Smooth muscle cell (in vitro differentiated cells): ENCODE data around the gene AFAP1. TPM values are rescaled to one million over a fixed set of nuclear protein-coding genes. Genes with fewer than 3 reads are reported as not detected.

Experiments used
- DNase-seq: peaks from one replicate; lab custom pipeline; 2025; ENCODE audit not compliant: unreplicated experiment; lab: John Stamatoyannopoulos, UW
- H2AFZ ChIP-seq: fragments of 200-600 bp; sonication (generic); 2 replicates; pipeline ENCODE4 v1.6.0; 2016; ENCODE audit warnings: antibody characterized with exemption, low read depth, mild to moderate bottlenecking
- H3F3A ChIP-seq: fragments of 200-600 bp; sonication (generic); 2 replicates; pipeline ENCODE4 v1.6.0; 2017; ENCODE audit warnings: antibody characterized with exemption, low read depth
- H3K27ac ChIP-seq: fragments of 200-600 bp; sonication (generic); 2 replicates; pipeline ENCODE4 v1.5.1; 2016; ENCODE audit warnings: low read depth, mild to moderate bottlenecking
- H3K27me3 ChIP-seq: fragments of 200-600 bp; sonication (generic); 2 replicates; pipeline ENCODE4 v1.6.1; 2016; ENCODE audit warnings: low read depth, mild to moderate bottlenecking
- H3K36me3 ChIP-seq: fragments of 200-600 bp; sonication (generic); 2 replicates; pipeline ENCODE4 v1.5.1; 2016; ENCODE audit warnings: low read depth
- H3K4me1 ChIP-seq: fragments of 200-600 bp; sonication (generic); 2 replicates; pipeline ENCODE4 v1.5.1; 2016; ENCODE audit warnings: low read depth
- H3K4me2 ChIP-seq: fragments of 200-600 bp; sonication (generic); 2 replicates; pipeline ENCODE4 v1.6.0; 2016; ENCODE audit warnings: mild to moderate bottlenecking
- H3K4me3 ChIP-seq: fragments of 200-600 bp; sonication (generic); 2 replicates; pipeline ENCODE4 v1.5.1; 2016; ENCODE audit warnings: mild to moderate bottlenecking
- H3K79me2 ChIP-seq: fragments of 200-600 bp; sonication (generic); 2 replicates; pipeline ENCODE4 v1.6.0; 2016; ENCODE audit warnings: low read depth, mild to moderate bottlenecking
- H3K9ac ChIP-seq: fragments of 200-600 bp; sonication (generic); 2 replicates; pipeline ENCODE4 v1.6.0; 2016; ENCODE audit warnings: low read depth
- H3K9me3 ChIP-seq: fragments of 200-600 bp; sonication (generic); replicated peaks from 2 replicates; pipeline ENCODE4 v1.5.1; 2016; ENCODE audit warnings: low read depth
- H4K20me1 ChIP-seq: fragments of 200-600 bp; sonication (generic); 2 replicates; pipeline ENCODE4 v1.6.0; 2016; ENCODE audit warnings: low read depth
- WGBS: methylation state at CpG from one replicate; pipeline ENCODE4 v1.1.7; 2016; ENCODE audit warnings: low lambda C conversion rate; 5-methylcytosine and 5-hydroxymethylcytosine counted together
- polyA plus RNA-seq: library from polyadenylated mRNA; unstranded; fragments of >200 nt; fragmentation: Nextera tagmentation; extraction: Ambion mirVana; gene quantifications from 2 replicates; pipeline ENCODE4 v1.2.1, GENCODE V29; 2016
- total RNA-seq: library from RNA; depleted of rRNA; stranded (reverse); fragments of >200 nt; gene quantifications from 2 replicates; pipeline ENCODE4 v1.2.3, GENCODE V29; 2014
- TF ChIP-seq, protein P1 (sequence below): fragments of 200-600 bp; sonication (generic); IDR thresholded peaks from 2 replicates; pipeline ENCODE4 v1.5.1; 2017; ENCODE audit warnings: borderline replicate concordance, mild to moderate bottlenecking, antibody characterized with exemption; ENCODE audit not compliant: insufficient read depth, poor library complexity, severe bottlenecking

Gene AFAP1
- total and polyA plus RNA-seq, 2 experiments from 2014 or later, result 12.6 to 24.8 TPM

DNA sequence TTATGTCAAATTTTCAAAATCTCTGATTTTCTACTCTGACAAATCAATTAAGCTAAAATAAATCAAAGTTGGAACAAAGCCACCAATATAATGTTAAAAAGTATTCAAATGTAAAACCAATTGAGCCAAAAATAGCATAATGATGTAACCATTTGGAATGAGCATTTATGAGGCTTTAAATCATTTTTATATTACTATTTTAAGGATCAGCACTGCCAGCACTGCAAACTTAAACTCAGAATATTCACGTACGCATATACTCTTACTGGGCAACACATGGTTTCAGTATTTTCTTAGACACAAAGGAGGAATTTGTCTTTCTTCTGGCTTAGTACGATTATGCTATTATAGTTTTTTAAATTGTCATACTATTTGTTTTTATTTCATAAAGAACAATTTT lies 52.2 kb downstream of the AFAP1 start:
- no peak overlapping the region for H3K4me2 ChIP-seq
- peaks cover 55% of the 10 kb centered on the region for H4K20me1 ChIP-seq
- 97% methylated on average over 3 of the region's 3 CpGs for WGBS
- no peaks in the 10 kb centered on the region for H3K27me3 ChIP-seq
- H3K4me3 ChIP-seq, result no peak overlapping the region
- no peaks in the 10 kb centered on the region for H3K36me3 ChIP-seq
- H3K79me2 ChIP-seq, result peaks cover 97% of the 10 kb centered on the region
- TF ChIP-seq, protein P1, sequence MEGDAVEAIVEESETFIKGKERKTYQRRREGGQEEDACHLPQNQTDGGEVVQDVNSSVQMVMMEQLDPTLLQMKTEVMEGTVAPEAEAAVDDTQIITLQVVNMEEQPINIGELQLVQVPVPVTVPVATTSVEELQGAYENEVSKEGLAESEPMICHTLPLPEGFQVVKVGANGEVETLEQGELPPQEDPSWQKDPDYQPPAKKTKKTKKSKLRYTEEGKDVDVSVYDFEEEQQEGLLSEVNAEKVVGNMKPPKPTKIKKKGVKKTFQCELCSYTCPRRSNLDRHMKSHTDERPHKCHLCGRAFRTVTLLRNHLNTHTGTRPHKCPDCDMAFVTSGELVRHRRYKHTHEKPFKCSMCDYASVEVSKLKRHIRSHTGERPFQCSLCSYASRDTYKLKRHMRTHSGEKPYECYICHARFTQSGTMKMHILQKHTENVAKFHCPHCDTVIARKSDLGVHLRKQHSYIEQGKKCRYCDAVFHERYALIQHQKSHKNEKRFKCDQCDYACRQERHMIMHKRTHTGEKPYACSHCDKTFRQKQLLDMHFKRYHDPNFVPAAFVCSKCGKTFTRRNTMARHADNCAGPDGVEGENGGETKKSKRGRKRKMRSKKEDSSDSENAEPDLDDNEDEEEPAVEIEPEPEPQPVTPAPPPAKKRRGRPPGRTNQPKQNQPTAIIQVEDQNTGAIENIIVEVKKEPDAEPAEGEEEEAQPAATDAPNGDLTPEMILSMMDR, result no peak
- no peaks in the 10 kb centered on the region for H3K4me1 ChIP-seq
- no peak overlapping the region for H2AFZ ChIP-seq
- H3F3A ChIP-seq, result peaks cover 4% of the 10 kb centered on the region
- peaks cover 4% of the 10 kb centered on the region for H3K9me3 ChIP-seq
- no peak overlapping the region for H3K27ac ChIP-seq
- DNase-seq, result no peak
- no peak overlapping the region for H3K9ac ChIP-seq

DNA sequence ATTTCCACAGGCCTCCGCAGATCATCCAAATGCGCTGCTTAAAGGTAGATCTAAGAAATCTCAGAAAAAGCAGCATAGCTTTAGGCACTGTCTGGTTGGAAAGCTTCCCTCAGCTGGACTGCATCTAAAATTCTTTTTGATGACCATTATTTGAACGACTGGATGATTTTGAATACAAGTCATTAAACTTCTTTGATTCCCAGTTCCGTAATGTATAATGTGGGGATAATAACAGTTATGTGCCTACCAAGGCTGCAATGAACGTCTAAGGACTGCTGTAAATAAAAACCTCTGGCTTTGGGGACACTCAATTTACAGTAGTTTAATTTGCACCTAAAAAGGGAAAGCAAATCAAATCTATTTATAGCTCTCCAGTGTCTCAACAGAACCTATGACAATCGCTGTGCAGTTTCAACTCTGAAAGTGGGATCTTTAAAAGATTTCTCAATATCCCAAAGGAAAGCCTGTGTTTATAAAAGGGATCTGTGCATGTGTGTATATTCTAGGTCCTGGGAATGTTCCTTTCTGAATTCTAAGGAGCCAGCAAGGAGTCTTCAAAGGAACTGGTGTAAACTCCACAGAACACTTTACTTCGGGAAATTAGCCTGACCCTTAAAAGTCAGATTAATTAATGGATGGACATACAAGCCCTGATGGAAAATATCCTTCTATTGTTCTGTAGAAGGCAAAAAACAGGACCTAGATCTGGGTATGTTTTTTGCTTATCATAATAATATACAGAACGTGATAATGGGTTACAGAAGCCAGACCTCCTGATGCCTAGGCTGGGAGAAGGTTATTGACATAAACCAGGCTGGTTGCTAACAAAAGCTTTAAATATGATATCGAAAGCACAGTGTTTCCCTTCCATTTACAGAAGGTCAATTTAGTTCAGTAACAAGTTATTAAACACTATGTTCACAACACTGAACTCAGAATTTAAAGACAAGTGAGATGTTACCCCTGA lies 53.4 kb downstream of the AFAP1 start:
- Histone ChIP-seq H3K79me2 (peaks cover 99% of the 10 kb centered on the region), H3K9ac (no peak overlapping the region), H3K9me3 (peaks cover 4% of the 10 kb centered on the region), H3F3A (peaks cover 3% of the 10 kb centered on the region), H3K4me2 (peak overlapping the region; percentile 32), H2AFZ (no peak overlapping the region), H3K4me1 (no peaks in the 10 kb centered on the region), H3K27ac (peak overlapping the region; percentile 14), H4K20me1 (peaks cover 53% of the 10 kb centered on the region), H3K36me3 (no peaks in the 10 kb centered on the region), H3K27me3 (no peaks in the 10 kb centered on the region), H3K4me3 (no peak overlapping the region)
- TF ChIP-seq, protein P1, result no peak
- 60% methylated on average over 9 of the region's 9 CpGs for WGBS
- DNase-seq, result no peak

DNA sequence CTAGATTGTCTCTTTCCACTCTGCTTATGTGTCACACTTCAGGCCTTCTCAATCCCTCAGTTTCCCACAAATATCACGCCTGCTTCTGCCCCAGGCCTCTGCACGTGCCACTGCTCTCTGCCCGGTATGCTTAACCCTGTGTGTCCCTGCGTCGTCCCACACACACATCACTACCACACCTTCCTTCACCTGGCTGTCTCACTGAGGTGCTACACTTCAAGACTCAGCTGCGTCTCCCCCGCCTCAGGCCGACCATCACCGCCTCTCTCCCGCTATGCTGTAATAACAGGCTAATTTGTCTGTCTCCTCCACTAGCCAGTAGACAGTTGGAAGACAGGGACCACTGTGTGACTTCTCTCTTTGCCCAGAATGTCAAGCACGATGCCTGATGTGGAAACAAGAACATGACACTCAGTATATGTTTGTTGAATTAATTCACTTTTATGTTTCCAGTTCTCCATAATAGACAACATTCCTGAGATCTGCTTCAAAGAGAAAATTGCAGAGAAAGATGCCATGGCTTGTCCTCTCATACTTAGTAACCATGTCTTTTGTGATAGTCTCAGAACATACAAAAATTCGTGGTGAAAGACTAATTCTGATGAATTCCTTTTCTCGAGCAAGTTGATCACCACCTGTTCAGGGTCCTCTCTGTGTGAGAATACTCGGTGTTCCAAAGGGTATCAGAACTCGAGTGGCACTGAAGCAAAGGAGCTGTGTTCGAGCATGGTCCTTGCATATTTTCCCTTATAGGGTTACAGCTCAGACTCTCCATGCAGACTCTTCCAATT lies 54.2 kb downstream of the AFAP1 start:
- H3K27me3 ChIP-seq, result no peaks in the 10 kb centered on the region
- H3K4me3 ChIP-seq, result no peak overlapping the region
- peaks cover 3% of the 10 kb centered on the region for H3F3A ChIP-seq
- H3K27ac ChIP-seq, result no peak overlapping the region
- DNase-seq, result no peak
- H3K9me3 ChIP-seq, result peaks cover 4% of the 10 kb centered on the region
- H2AFZ ChIP-seq, result no peak overlapping the region
- H3K9ac ChIP-seq, result no peak overlapping the region
- peaks cover 54% of the 10 kb centered on the region for H4K20me1 ChIP-seq
- no peaks in the 10 kb centered on the region for H3K4me1 ChIP-seq
- 86% methylated on average over 16 of the region's 16 CpGs for WGBS
- TF ChIP-seq, protein P1, result no peak
- H3K79me2 ChIP-seq, result peaks cover 99% of the 10 kb centered on the region
- H3K4me2 ChIP-seq, result no peak overlapping the region
- H3K36me3 ChIP-seq, result no peaks in the 10 kb centered on the region
